ENCODE measurements around the gene CCDC194. TPM values are rescaled to one million over a fixed set of nuclear protein-coding genes. Genes with fewer than 3 reads are reported as not detected.

Gene CCDC194
- total and polyA plus RNA-seq, 2 of the 13 experiments (the other 11 are each of a cell fraction or from before 2014, with no cell fraction given): 0.13 to 0.21 TPM

DNA sequence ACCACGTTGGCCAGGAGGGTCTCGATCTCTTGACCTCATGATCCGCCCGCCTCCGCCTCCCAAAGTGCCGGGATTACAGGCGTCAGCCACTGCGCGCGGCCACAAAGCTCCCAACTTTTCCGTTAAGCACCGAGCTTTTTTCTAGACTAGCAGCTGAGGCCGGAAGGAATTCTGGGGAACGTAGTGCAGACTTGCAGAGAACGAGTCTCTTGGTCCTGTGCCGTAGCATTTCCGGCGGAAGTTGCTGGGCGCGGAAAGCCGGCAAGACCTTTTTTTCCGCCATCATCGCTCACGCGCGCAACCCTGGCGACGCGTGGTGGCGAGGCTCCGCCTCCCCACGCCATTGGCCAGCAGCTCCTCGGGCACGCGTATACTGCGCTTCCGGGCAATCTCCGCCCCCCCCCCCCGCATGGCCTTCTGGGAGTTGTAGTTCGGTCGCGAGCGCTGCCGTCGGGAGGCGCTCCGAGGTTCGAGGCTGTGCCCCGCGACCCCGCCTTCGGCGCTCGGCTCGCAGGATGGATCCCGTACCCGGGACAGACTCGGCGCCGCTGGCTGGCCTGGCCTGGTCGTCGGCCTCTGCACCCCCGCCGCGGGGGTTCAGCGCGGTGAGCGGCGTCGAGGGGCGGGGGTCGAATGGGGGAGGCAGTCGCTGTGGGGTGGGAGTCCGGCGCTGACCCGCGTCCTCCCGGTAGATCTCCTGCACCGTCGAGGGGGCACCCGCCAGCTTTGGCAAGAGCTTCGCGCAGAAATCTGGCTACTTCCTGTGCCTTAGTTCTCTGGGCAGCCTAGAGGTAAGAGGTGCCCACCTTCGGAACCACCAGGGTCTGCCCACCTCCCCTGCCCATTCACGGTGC lies 25.9 kb upstream of the CCDC194 start, which contains the start of gene MVB12A (continued):
- TF ChIP-seq, protein P1, sequence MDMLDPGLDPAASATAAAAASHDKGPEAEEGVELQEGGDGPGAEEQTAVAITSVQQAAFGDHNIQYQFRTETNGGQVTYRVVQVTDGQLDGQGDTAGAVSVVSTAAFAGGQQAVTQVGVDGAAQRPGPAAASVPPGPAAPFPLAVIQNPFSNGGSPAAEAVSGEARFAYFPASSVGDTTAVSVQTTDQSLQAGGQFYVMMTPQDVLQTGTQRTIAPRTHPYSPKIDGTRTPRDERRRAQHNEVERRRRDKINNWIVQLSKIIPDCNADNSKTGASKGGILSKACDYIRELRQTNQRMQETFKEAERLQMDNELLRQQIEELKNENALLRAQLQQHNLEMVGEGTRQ (IDR thresholded peaks at IDR 0.05; ENCODE audit: low read depth, low read length): no peak
- TF ChIP-seq, protein P1 (CRISPR knock-in tag; IDR thresholded peaks at IDR 0.05; ENCODE audit: borderline replicate concordance): no peak
- TF ChIP-seq ARID2 (CRISPR knock-in tag; IDR thresholded peaks at IDR 0.05; ENCODE audit: borderline replicate concordance): no peak
- 0 out of 2 replicates have a peak, but pooled peaks have one; percentile 68 for TF ChIP-seq SMAD1 (CRISPR knock-in tag; IDR thresholded peaks at IDR 0.05; ENCODE audit: borderline replicate concordance, low read depth)
- TF ChIP-seq SAP130 (CRISPR knock-in tag; IDR thresholded peaks at IDR 0.05; ENCODE audit: low read depth): peak; percentile 94
- TF ChIP-seq HDAC1 (CRISPR knock-in tag; IDR thresholded peaks at IDR 0.05): peak; percentile 86
- 0 out of 2 replicates have a peak, but pooled peaks have one; percentile 20 for TF ChIP-seq ZMAT3 (CRISPR knock-in tag; conservative IDR thresholded peaks at IDR 0.05)
- TF ChIP-seq, protein P2, sequence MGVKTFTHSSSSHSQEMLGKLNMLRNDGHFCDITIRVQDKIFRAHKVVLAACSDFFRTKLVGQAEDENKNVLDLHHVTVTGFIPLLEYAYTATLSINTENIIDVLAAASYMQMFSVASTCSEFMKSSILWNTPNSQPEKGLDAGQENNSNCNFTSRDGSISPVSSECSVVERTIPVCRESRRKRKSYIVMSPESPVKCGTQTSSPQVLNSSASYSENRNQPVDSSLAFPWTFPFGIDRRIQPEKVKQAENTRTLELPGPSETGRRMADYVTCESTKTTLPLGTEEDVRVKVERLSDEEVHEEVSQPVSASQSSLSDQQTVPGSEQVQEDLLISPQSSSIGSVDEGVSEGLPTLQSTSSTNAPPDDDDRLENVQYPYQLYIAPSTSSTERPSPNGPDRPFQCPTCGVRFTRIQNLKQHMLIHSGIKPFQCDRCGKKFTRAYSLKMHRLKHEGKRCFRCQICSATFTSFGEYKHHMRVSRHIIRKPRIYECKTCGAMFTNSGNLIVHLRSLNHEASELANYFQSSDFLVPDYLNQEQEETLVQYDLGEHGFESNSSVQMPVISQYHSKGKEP (CRISPR knock-in tag; IDR thresholded peaks at IDR 0.05): no peak
- TF ChIP-seq, protein P3, sequence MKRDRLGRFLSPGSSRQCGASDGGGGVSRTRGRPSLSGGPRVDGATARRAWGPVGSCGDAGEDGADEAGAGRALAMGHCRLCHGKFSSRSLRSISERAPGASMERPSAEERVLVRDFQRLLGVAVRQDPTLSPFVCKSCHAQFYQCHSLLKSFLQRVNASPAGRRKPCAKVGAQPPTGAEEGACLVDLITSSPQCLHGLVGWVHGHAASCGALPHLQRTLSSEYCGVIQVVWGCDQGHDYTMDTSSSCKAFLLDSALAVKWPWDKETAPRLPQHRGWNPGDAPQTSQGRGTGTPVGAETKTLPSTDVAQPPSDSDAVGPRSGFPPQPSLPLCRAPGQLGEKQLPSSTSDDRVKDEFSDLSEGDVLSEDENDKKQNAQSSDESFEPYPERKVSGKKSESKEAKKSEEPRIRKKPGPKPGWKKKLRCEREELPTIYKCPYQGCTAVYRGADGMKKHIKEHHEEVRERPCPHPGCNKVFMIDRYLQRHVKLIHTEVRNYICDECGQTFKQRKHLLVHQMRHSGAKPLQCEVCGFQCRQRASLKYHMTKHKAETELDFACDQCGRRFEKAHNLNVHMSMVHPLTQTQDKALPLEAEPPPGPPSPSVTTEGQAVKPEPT (CRISPR knock-in tag; IDR thresholded peaks at IDR 0.05; ENCODE audit: low read depth): no peak
- no peak for TF ChIP-seq ATF7-NPFF (CRISPR knock-in tag; IDR thresholded peaks at IDR 0.05; ENCODE audit: low read depth)
- TF ChIP-seq, protein P4, sequence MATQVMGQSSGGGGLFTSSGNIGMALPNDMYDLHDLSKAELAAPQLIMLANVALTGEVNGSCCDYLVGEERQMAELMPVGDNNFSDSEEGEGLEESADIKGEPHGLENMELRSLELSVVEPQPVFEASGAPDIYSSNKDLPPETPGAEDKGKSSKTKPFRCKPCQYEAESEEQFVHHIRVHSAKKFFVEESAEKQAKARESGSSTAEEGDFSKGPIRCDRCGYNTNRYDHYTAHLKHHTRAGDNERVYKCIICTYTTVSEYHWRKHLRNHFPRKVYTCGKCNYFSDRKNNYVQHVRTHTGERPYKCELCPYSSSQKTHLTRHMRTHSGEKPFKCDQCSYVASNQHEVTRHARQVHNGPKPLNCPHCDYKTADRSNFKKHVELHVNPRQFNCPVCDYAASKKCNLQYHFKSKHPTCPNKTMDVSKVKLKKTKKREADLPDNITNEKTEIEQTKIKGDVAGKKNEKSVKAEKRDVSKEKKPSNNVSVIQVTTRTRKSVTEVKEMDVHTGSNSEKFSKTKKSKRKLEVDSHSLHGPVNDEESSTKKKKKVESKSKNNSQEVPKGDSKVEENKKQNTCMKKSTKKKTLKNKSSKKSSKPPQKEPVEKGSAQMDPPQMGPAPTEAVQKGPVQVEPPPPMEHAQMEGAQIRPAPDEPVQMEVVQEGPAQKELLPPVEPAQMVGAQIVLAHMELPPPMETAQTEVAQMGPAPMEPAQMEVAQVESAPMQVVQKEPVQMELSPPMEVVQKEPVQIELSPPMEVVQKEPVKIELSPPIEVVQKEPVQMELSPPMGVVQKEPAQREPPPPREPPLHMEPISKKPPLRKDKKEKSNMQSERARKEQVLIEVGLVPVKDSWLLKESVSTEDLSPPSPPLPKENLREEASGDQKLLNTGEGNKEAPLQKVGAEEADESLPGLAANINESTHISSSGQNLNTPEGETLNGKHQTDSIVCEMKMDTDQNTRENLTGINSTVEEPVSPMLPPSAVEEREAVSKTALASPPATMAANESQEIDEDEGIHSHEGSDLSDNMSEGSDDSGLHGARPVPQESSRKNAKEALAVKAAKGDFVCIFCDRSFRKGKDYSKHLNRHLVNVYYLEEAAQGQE (IDR thresholded peaks at IDR 0.05; ENCODE audit: borderline replicate concordance in 1 of 2, low read depth in 1 of 2, low read length in 2 of 2): no peak
- TF ChIP-seq, protein P5, sequence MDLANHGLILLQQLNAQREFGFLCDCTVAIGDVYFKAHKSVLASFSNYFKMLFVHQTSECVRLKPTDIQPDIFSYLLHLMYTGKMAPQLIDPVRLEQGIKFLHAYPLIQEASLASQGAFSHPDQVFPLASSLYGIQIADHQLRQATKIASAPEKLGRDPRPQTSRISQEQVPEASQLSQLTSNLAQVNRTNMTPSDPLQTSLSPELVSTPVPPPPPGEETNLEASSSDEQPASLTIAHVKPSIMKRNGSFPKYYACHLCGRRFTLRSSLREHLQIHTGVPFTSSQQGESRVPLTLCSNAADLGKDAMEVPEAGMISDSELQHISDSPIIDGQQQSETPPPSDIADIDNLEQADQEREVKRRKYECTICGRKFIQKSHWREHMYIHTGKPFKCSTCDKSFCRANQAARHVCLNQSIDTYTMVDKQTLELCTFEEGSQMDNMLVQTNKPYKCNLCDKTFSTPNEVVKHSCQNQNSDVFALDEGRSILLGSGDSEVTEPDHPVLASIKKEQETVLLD (CRISPR knock-in tag; IDR thresholded peaks at IDR 0.05; ENCODE audit: low read depth): 0 out of 2 replicates have a peak, but pooled peaks have one; percentile 69
- TF ChIP-seq, protein P6, sequence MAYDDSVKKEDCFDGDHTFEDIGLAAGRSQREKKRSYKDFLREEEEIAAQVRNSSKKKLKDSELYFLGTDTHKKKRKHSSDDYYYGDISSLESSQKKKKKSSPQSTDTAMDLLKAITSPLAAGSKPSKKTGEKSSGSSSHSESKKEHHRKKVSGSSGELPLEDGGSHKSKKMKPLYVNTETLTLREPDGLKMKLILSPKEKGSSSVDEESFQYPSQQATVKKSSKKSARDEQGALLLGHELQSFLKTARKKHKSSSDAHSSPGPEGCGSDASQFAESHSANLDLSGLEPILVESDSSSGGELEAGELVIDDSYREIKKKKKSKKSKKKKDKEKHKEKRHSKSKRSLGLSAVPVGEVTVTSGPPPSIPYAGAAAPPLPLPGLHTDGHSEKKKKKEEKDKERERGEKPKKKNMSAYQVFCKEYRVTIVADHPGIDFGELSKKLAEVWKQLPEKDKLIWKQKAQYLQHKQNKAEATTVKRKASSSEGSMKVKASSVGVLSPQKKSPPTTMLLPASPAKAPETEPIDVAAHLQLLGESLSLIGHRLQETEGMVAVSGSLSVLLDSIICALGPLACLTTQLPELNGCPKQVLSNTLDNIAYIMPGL (CRISPR knock-in tag; IDR thresholded peaks at IDR 0.05; ENCODE audit: borderline replicate concordance in 1 of 2, low read depth in 1 of 2): peak in 1 of 2 experiments; percentile 83; a peak in 3 of 4 replicates
